ENCODE results near the gene AP2B1. TPM values are rescaled to one million over a fixed set of nuclear protein-coding genes. Genes with fewer than 3 reads are reported as not detected.

Gene AP2B1
- total RNA-seq, 1 experiment from 2014 or later, result 198 TPM

- ATAC-seq (no peak), DNase-seq (ENCODE audit: low read depth, low spot score) (no peak)
- Histone ChIP-seq H3K9me2 (ENCODE audit: insufficient read depth) (no peaks in the 10 kb centered on the region), H3K4me2 (ENCODE audit: low read length) (no peak overlapping the region), H4K20me1 (ENCODE audit: insufficient read depth) (no peaks in the 10 kb centered on the region), H3K9ac (ENCODE audit: low read length) (no peak overlapping the region), H3K79me2 (ENCODE audit: insufficient read depth, low read length) (no peaks in the 10 kb centered on the region), H2AFZ (ENCODE audit: low read depth, low read length, poor library complexity, severe bottlenecking) (no peak overlapping the region), H3K4me3 (replicated peaks in 1 of 2; ENCODE audit: low read depth in 1 of 2, low read length in 2 of 2) (no peak overlapping the region), H3K27me3 (ENCODE audit: insufficient read depth, low read length) (no peaks in the 10 kb centered on the region), H3K9me3 (ENCODE audit: control insufficient read depth in 1 of 2, insufficient read depth in 1 of 2, low read depth in 1 of 2, low read length in 2 of 2) (no peaks in the 10 kb centered on the region), H3K36me3 (ENCODE audit: control insufficient read depth in 1 of 2, insufficient read depth in 2 of 2, low read length in 2 of 2) (no peaks in the 10 kb centered on the region), H3K4me1 (ENCODE audit: control insufficient read depth in 1 of 2, insufficient read depth in 2 of 2, low read length in 2 of 2) (peaks cover 5 to 12% of the 10 kb centered on the region in 2 experiments; a peak in 3 of 4 replicates), H3K27ac (ENCODE audit: low read depth, low read length) (no peak overlapping the region)
- intact Hi-C loops (cut with micrococcal nuclease), result no loop called here
- BruUV-seq (replicated peaks), result no TSS peak
- POLR2A ChIA-PET, result interaction anchor here (1.7 kb wide), 1 partner anchor 47 kb away, joined by 5 read pairs; no protein-coding TSS in a partner anchor
- no peak for TF ChIP-seq TCF7L2 (IDR thresholded peaks at IDR 0.05; ENCODE audit: borderline replicate concordance, extremely low read depth, insufficient read depth, insufficient read length)
- TF ChIP-seq EZH2 (IDR thresholded peaks at IDR 0.05), result no peak
- no peak for TF ChIP-seq EGR1 (IDR thresholded peaks at IDR 0.05; ENCODE audit: low read depth)
- TF ChIP-seq, protein P1, sequence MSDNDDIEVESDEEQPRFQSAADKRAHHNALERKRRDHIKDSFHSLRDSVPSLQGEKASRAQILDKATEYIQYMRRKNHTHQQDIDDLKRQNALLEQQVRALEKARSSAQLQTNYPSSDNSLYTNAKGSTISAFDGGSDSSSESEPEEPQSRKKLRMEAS (IDR thresholded peaks at IDR 0.05), result no peak
- TF ChIP-seq SIN3A (IDR thresholded peaks at IDR 0.05; ENCODE audit: low read depth), result no peak
- TF ChIP-seq ZNF274 (IDR thresholded peaks at IDR 0.05; ENCODE audit: low read depth, low read length), result no peak
- no peak for TF ChIP-seq ELF1 (IDR thresholded peaks at IDR 0.05; ENCODE audit: borderline replicate concordance, low read depth)
- CTCF ChIA-PET, result interaction anchor here (1.2 kb wide), 1 partner anchor 43 kb away, joined by 3 read pairs; no protein-coding TSS in a partner anchor
- RAD21 ChIA-PET (ENCODE audit: low non-redundant PET in 1 of 2, low total read pairs in 2 of 2, uncharacterized antibody in 2 of 2, unreplicated experiment in 2 of 2), result no interaction called here
Observed at GRCh38 chr17:35761601-35762000, 174.5 kb downstream of the AP2B1 start.

GRCh38 chr17:35763767-35764122 lies 176.6 kb downstream of the AP2B1 start:
- peak overlapping the region; percentile 72 for H3K4me2 ChIP-seq (ENCODE audit: low read length)
- no peaks in the 10 kb centered on the region for H3K27me3 ChIP-seq (ENCODE audit: insufficient read depth, low read length)
- H3K9me3 ChIP-seq (ENCODE audit: control insufficient read depth in 1 of 2, insufficient read depth in 1 of 2, low read depth in 1 of 2, low read length in 2 of 2), result no peaks in the 10 kb centered on the region
- H3K9me2 ChIP-seq (ENCODE audit: insufficient read depth), result no peaks in the 10 kb centered on the region
- no peak overlapping the region; the same call in 1 of the 2 replicates for H3K27ac ChIP-seq (ENCODE audit: low read depth, low read length)
- peak overlapping the region; percentile 74 for H2AFZ ChIP-seq (ENCODE audit: low read depth, low read length, poor library complexity, severe bottlenecking)
- H3K4me1 ChIP-seq (ENCODE audit: control insufficient read depth in 1 of 2, insufficient read depth in 2 of 2, low read length in 2 of 2), result peaks cover 5 to 12% of the 10 kb centered on the region in 2 experiments; a peak in 3 of 4 replicates
- no peak for TF ChIP-seq CEBPB (IDR thresholded peaks at IDR 0.05; ENCODE audit: low read depth)
- no peak for TF ChIP-seq SP1 (IDR thresholded peaks at IDR 0.05; ENCODE audit: low read depth)
- no peak for TF ChIP-seq ZBTB33 (IDR thresholded peaks at IDR 0.05; ENCODE audit: extremely low read depth, insufficient replicate concordance, low read length)
- TF ChIP-seq SRF (IDR thresholded peaks at IDR 0.05; ENCODE audit: low read depth), result no peak
- TF ChIP-seq EZH2phosphoT487 (IDR thresholded peaks at IDR 0.05; ENCODE audit: borderline replicate concordance), result no peak
- TF ChIP-seq YY1 (IDR thresholded peaks at IDR 0.05; ENCODE audit: extremely low read depth, insufficient replicate concordance, low read depth, low read length), result no peak
- no peak for TF ChIP-seq RAD21 (IDR thresholded peaks at IDR 0.05; ENCODE audit: low read depth)
- TF ChIP-seq, protein P2, sequence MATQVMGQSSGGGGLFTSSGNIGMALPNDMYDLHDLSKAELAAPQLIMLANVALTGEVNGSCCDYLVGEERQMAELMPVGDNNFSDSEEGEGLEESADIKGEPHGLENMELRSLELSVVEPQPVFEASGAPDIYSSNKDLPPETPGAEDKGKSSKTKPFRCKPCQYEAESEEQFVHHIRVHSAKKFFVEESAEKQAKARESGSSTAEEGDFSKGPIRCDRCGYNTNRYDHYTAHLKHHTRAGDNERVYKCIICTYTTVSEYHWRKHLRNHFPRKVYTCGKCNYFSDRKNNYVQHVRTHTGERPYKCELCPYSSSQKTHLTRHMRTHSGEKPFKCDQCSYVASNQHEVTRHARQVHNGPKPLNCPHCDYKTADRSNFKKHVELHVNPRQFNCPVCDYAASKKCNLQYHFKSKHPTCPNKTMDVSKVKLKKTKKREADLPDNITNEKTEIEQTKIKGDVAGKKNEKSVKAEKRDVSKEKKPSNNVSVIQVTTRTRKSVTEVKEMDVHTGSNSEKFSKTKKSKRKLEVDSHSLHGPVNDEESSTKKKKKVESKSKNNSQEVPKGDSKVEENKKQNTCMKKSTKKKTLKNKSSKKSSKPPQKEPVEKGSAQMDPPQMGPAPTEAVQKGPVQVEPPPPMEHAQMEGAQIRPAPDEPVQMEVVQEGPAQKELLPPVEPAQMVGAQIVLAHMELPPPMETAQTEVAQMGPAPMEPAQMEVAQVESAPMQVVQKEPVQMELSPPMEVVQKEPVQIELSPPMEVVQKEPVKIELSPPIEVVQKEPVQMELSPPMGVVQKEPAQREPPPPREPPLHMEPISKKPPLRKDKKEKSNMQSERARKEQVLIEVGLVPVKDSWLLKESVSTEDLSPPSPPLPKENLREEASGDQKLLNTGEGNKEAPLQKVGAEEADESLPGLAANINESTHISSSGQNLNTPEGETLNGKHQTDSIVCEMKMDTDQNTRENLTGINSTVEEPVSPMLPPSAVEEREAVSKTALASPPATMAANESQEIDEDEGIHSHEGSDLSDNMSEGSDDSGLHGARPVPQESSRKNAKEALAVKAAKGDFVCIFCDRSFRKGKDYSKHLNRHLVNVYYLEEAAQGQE (IDR thresholded peaks at IDR 0.05; ENCODE audit: low read depth), result no peak
- H3K9ac ChIP-seq (ENCODE audit: low read length), result no peak overlapping the region
- ChIA-PET CTCF (interaction anchor here (0.6 to 5.1 kb wide), 31 partner anchors 8 to 783 kb away, joined by 3 to 76 read pairs (median 4); partner anchors contain the start of genes AP2B1, MMP28, PEX12 and TAF15), POLR2A (interaction anchor here (1.2 to 3.3 kb wide), 3 partner anchors 25 to 45 kb away, joined by 3 to 41 read pairs (median 4); partner anchors contain the start of gene TAF15), RAD21 (ENCODE audit: low non-redundant PET in 1 of 2, low total read pairs in 2 of 2, uncharacterized antibody in 2 of 2, unreplicated experiment in 2 of 2) (interaction anchor here (1.0 to 1.2 kb wide), 5 partner anchors 16 to 185 kb away, joined by 3 to 10 read pairs (median 7); partner anchors contain the start of genes TAF15 (in 2 of the 2) and PEX12 (in 1 of the 2))
- H4K20me1 ChIP-seq (ENCODE audit: insufficient read depth), result no peaks in the 10 kb centered on the region
- no peak for ATAC-seq
- peak overlapping the region in 1 of 2 experiments; percentile 35; a peak in 2 of 4 replicates for H3K4me3 ChIP-seq (replicated peaks in 1 of 2; ENCODE audit: low read depth in 1 of 2, low read length in 2 of 2)
- intact Hi-C loops (cut with micrococcal nuclease), result loop anchor here (1.0 kb wide), 2 partner anchors 41 to 46 kb away; partner anchors contain the start of gene TAF15
- no peaks in the 10 kb centered on the region for H3K79me2 ChIP-seq (ENCODE audit: insufficient read depth, low read length)
- no peak for DNase-seq (ENCODE audit: low read depth, low spot score)
- no peaks in the 10 kb centered on the region for H3K36me3 ChIP-seq (ENCODE audit: control insufficient read depth in 1 of 2, insufficient read depth in 2 of 2, low read length in 2 of 2)
- no TSS peak for BruUV-seq (replicated peaks)
